ENCODE measurements around the gene TK2.

Gene TK2

DNA sequence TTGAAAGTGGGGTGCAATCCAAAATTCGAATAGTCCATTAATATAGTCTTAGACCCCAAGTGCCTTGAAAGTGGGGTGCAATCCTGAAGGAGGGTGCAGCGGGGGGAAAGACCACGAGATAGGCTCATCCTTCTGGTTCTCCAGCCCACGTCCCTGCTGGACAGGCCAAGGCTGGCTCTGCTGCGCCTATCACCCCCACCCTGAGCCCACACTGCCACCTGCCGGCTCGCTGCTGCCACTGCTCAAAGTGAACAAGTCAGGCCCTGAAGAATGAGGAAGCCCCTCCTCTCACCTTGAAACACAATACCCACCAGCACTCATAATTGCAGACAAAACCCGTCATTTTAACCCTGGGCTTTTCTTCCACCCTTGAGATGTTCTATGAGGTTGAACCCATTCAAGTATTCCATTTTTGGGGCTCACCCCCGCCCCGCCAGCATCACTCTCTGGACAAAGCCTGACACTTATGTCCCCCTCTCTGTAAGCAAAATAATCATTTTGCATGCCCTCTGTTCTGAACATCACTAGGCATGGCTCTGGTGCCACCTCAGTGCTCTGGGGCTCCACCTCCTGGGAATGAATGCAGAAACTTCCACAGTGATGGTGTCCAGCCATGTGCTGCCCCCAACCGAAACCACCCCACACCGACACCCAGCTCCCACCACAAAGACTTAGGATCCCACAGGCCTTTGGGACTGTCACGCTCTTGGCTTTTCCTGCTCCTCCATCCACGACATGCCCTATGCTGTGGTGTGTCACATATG, 66.1 kb downstream of the TK2 start:
- H3K4me3 ChIP-seq (replicated peaks in 1 of 2; ENCODE audit: low read depth in 2 of 2, low read length in 2 of 2): no peak overlapping the region
- peak; percentile 99 for TF ChIP-seq CTCF (IDR thresholded peaks at IDR 0.05; ENCODE audit: low read depth, low read length)
- DNase-seq (ENCODE audit: low read depth in 2 of 2): peak; percentile 78 to 81

GRCh38 chr16:66481943-66482390, 68.0 kb downstream of the TK2 start:
- DNase-seq (ENCODE audit: low read depth in 2 of 2): no peak
- no peak for TF ChIP-seq CTCF (IDR thresholded peaks at IDR 0.05; ENCODE audit: low read depth, low read length)
- no peak overlapping the region for H3K4me3 ChIP-seq (replicated peaks in 1 of 2; ENCODE audit: low read depth in 2 of 2, low read length in 2 of 2)

GRCh38 chr16:66481081-66481942, 68.6 kb downstream of the TK2 start:
- no peak for DNase-seq (ENCODE audit: low read depth in 2 of 2)
- H3K4me3 ChIP-seq (replicated peaks in 1 of 2; ENCODE audit: low read depth in 2 of 2, low read length in 2 of 2): no peak overlapping the region
- TF ChIP-seq CTCF (IDR thresholded peaks at IDR 0.05; ENCODE audit: low read depth, low read length): no peak

- no peak for TF ChIP-seq CTCF (IDR thresholded peaks at IDR 0.05; ENCODE audit: low read depth, low read length)
- DNase-seq (ENCODE audit: low read depth in 2 of 2): no peak
- no peak overlapping the region for H3K4me3 ChIP-seq (replicated peaks in 1 of 2; ENCODE audit: low read depth in 2 of 2, low read length in 2 of 2)
These were observed 69.4 kb downstream of the TK2 start for GRCh38 chr16:66480265-66481080.

DNA sequence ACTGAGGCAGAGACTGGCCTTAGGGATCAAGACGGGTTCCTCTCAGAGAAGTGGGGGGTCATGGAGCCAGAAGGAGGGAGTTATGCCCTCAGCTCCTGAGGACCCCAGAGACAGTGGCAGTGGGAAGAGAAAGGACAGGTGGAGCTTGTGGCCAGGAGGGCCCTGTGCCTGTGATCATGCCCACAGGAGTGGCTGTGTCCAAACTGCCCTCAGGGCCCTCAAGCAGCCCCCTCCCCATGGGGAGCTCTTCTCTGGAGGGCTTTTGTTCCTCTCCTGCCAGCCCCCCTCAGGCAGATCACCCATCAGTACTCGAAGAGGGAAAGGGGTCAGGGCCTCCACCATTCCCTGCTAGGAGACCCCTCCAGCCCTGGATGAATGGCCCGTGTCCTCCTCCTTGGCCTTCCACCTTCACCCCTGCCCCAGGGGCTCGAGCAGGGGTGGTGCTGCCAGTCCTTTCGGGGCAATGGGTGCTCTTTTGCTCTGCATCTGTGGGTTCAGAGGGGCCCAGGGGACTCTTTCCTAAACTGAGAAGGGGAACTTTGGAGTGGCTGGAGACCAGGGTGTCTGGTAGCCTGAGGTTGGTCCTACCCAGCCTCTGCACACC, 70.2 kb downstream of the TK2 start:
- DNase-seq (ENCODE audit: low read depth in 2 of 2): no peak
- H3K4me3 ChIP-seq (replicated peaks in 1 of 2; ENCODE audit: low read depth in 2 of 2, low read length in 2 of 2): no peak overlapping the region
- TF ChIP-seq CTCF (IDR thresholded peaks at IDR 0.05; ENCODE audit: low read depth, low read length): no peak

Data from cardiac fibroblast (primary cell).